SU-DHL-6 (cell line): ENCODE measurements around the gene ZFAND6.

ENCODE experiments used
- H2AFZ ChIP-seq: fragments of 200-600 bp; sonication (generic); 2 replicates; pipeline ENCODE4 v1.6.1; 2014; ENCODE audit warnings: low read depth, mild to moderate bottlenecking, moderate library complexity, mixed read lengths, antibody characterized with exemption, low read length; ENCODE audit not compliant: severe bottlenecking
- H3F3A ChIP-seq: fragments of 200-600 bp; shearing (Covaris generic); 2 replicates; pipeline ENCODE4 v1.6.0; 2016; ENCODE audit warnings: antibody characterized with exemption, mild to moderate bottlenecking; ENCODE audit not compliant: insufficient read depth
- H3K27ac ChIP-seq: fragments of 200-600 bp; sonication (generic); 2 replicates; pipeline ENCODE4 v1.5.1; 2016; ENCODE audit warnings: low read depth, mild to moderate bottlenecking, low read length, moderate library complexity, mixed read lengths
- H3K27me3 ChIP-seq: fragments of 200-600 bp; sonication (generic), shearing (Covaris generic); 2 replicates; pipeline ENCODE4 v1.6.0; 2014; ENCODE audit warnings: mild to moderate bottlenecking, low read length
- H3K36me3 ChIP-seq: fragments of 200-600 bp; sonication (generic); 2 replicates; pipeline ENCODE4 v1.6.1; 2014; ENCODE audit warnings: mild to moderate bottlenecking, low read length, mixed read lengths
- H3K4me2 ChIP-seq: fragments of 300-600, 200-600 bp; shearing (Covaris generic), sonication (generic); 2 replicates; pipeline ENCODE4 v1.6.0; 2014; ENCODE audit warnings: low read length, low read depth, mild to moderate bottlenecking; ENCODE audit not compliant: poor library complexity, severe bottlenecking
- H3K4me3 ChIP-seq: fragments of 200-600 bp; sonication (generic); 2 replicates; pipeline ENCODE4 v1.5.1; 2014; ENCODE audit warnings: antibody characterized with exemption, low read length, mild to moderate bottlenecking, mixed read lengths; ENCODE audit not compliant: insufficient read depth, poor library complexity, severe bottlenecking
- H3K79me2 ChIP-seq: fragments of 200-600 bp; sonication (generic); 2 replicates; pipeline ENCODE4 v1.6.1; 2014; ENCODE audit warnings: mild to moderate bottlenecking, low read length, moderate library complexity; ENCODE audit not compliant: insufficient read depth
- H3K9ac ChIP-seq: fragments of 200-600 bp; sonication (generic); 2 replicates; pipeline ENCODE4 v1.7.0; 2014; ENCODE audit warnings: mild to moderate bottlenecking, low read length
- H3K9me2 ChIP-seq: fragments of 200-600 bp; sonication (generic); replicated peaks from 2 replicates; pipeline ENCODE4 v1.6.1; 2014; ENCODE audit warnings: low read length; ENCODE audit not compliant: insufficient read depth
- H3K9me3 ChIP-seq: fragments of 200-600 bp; sonication (generic); 2 replicates; pipeline ENCODE4 v1.6.1; 2014; ENCODE audit warnings: low read length, mixed read lengths; ENCODE audit not compliant: insufficient read depth
- H4K20me1 ChIP-seq: fragments of 200-600 bp; sonication (generic); 2 replicates; pipeline ENCODE4 v1.6.1; 2014; ENCODE audit warnings: low read depth, mild to moderate bottlenecking, antibody characterized with exemption, low read length, moderate library complexity, mixed read lengths
- EZH2phosphoT487 ChIP-seq: fragments of 200-600 bp; sonication (generic), shearing (Covaris generic); conservative IDR thresholded peaks from 2 replicates; pipeline ENCODE4 v1.6.1; 2018; ENCODE audit warnings: mild to moderate bottlenecking, antibody characterized with exemption, low read length, moderate library complexity, mixed read lengths
- TF ChIP-seq, protein P1 (sequence below): fragments of 200-600 bp; sonication (generic); IDR thresholded peaks from one replicate; pipeline ENCODE4 v1.5.1; 2017; ENCODE audit warnings: antibody characterized with exemption, mild to moderate bottlenecking, low read length, moderate library complexity; ENCODE audit not compliant: insufficient read depth, poor library complexity, severe bottlenecking

ZFAND6 gene

GRCh38 chr15:80026754-80027153 is 32.7 kb upstream of the ZFAND6 start:
- H3K9me2 ChIP-seq: no peaks in the 10 kb centered on the region
- no peaks in the 10 kb centered on the region for H3K36me3 ChIP-seq
- no peak overlapping the region for H3K4me3 ChIP-seq
- H3K79me2 ChIP-seq: no peaks in the 10 kb centered on the region
- H3K4me2 ChIP-seq: no peak overlapping the region
- no peak overlapping the region for H3K9ac ChIP-seq
- no peaks in the 10 kb centered on the region for H3K27me3 ChIP-seq
- TF ChIP-seq EZH2phosphoT487: no peak
- TF ChIP-seq, protein P1, sequence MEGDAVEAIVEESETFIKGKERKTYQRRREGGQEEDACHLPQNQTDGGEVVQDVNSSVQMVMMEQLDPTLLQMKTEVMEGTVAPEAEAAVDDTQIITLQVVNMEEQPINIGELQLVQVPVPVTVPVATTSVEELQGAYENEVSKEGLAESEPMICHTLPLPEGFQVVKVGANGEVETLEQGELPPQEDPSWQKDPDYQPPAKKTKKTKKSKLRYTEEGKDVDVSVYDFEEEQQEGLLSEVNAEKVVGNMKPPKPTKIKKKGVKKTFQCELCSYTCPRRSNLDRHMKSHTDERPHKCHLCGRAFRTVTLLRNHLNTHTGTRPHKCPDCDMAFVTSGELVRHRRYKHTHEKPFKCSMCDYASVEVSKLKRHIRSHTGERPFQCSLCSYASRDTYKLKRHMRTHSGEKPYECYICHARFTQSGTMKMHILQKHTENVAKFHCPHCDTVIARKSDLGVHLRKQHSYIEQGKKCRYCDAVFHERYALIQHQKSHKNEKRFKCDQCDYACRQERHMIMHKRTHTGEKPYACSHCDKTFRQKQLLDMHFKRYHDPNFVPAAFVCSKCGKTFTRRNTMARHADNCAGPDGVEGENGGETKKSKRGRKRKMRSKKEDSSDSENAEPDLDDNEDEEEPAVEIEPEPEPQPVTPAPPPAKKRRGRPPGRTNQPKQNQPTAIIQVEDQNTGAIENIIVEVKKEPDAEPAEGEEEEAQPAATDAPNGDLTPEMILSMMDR: no peak
- no peaks in the 10 kb centered on the region for H3F3A ChIP-seq
- H2AFZ ChIP-seq: no peak overlapping the region
- no peaks in the 10 kb centered on the region for H3K9me3 ChIP-seq
- no peaks in the 10 kb centered on the region for H4K20me1 ChIP-seq
- H3K27ac ChIP-seq: no peak overlapping the region

DNA sequence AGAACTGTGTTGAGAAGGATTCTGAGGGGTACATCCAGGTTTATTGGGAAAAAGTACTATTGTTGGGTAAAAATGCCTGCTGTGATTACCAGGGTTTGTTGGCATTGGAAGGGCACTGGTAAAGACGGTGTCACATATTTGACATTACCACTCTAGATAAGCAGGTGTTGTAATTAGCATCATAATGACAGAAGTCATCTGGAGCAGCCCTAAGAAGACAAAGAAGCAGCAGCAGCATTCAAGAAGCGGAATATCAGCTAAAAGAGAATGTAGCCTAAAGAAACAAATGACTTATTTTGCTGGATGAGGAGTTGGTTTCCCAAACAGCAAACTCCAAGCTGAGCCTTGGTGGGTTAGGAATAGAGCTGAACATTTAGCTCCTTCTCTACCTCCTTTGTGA is 30.5 kb upstream of the ZFAND6 start:
- no peak overlapping the region for H3K9ac ChIP-seq
- H3K79me2 ChIP-seq: no peaks in the 10 kb centered on the region
- H3K36me3 ChIP-seq: no peaks in the 10 kb centered on the region
- no peaks in the 10 kb centered on the region for H3K9me2 ChIP-seq
- no peaks in the 10 kb centered on the region for H4K20me1 ChIP-seq
- no peaks in the 10 kb centered on the region for H3F3A ChIP-seq
- H3K4me3 ChIP-seq: no peak overlapping the region
- no peak for TF ChIP-seq EZH2phosphoT487
- TF ChIP-seq, protein P1: no peak
- H3K9me3 ChIP-seq: no peaks in the 10 kb centered on the region
- H2AFZ ChIP-seq: no peak overlapping the region
- H3K4me2 ChIP-seq: no peak overlapping the region
- H3K27ac ChIP-seq: no peak overlapping the region
- no peaks in the 10 kb centered on the region for H3K27me3 ChIP-seq

GRCh38 chr15:80031841-80032240 is 27.6 kb upstream of the ZFAND6 start:
- no peaks in the 10 kb centered on the region for H3K9me3 ChIP-seq
- no peaks in the 10 kb centered on the region for H4K20me1 ChIP-seq
- no peak overlapping the region for H3K4me3 ChIP-seq
- H3K9ac ChIP-seq: no peak overlapping the region
- no peak for TF ChIP-seq EZH2phosphoT487
- no peaks in the 10 kb centered on the region for H3F3A ChIP-seq
- H3K27me3 ChIP-seq: no peaks in the 10 kb centered on the region
- no peaks in the 10 kb centered on the region for H3K79me2 ChIP-seq
- H3K27ac ChIP-seq: no peak overlapping the region
- no peaks in the 10 kb centered on the region for H3K9me2 ChIP-seq
- no peaks in the 10 kb centered on the region for H3K36me3 ChIP-seq
- no peak overlapping the region for H2AFZ ChIP-seq
- H3K4me2 ChIP-seq: no peak overlapping the region

GRCh38 chr15:80034629-80035028 is 24.8 kb upstream of the ZFAND6 start:
- TF ChIP-seq, protein P1: no peak
- no peak for TF ChIP-seq EZH2phosphoT487
- no peaks in the 10 kb centered on the region for H3K9me2 ChIP-seq
- no peak overlapping the region for H3K4me2 ChIP-seq
- H3F3A ChIP-seq: no peaks in the 10 kb centered on the region
- H3K27me3 ChIP-seq: no peaks in the 10 kb centered on the region
- H2AFZ ChIP-seq: no peak overlapping the region
- H3K9ac ChIP-seq: no peak overlapping the region
- no peaks in the 10 kb centered on the region for H3K79me2 ChIP-seq
- no peak overlapping the region for H3K27ac ChIP-seq
- H3K4me3 ChIP-seq: no peak overlapping the region
- no peaks in the 10 kb centered on the region for H4K20me1 ChIP-seq
- H3K36me3 ChIP-seq: no peaks in the 10 kb centered on the region
- H3K9me3 ChIP-seq: no peaks in the 10 kb centered on the region
